B cell (primary cell): ENCODE data around the gene BLOC1S2. TPM values are rescaled to one million over a fixed set of nuclear protein-coding genes. Genes with fewer than 3 reads are reported as not detected.

Experiments
- ATAC-seq: fragments of 200-7000 bp; cut with Tn5 transposase; one replicate; pipeline ENCODE4 v1.10.0; 2021; ENCODE audit warnings: low read depth, mild to moderate bottlenecking, moderate number of reproducible peaks, moderate library complexity
- CTCF ChIA-PET: fragments of 350-600 bp; sonication (Branson Sonifier 250); formaldehyde crosslinking; loops from one replicate; lab custom pipeline; 2021; ENCODE audit warnings: antibody characterized with exemption, inconsistent platforms; lab: Charles Lee
- POLR2A ChIA-PET: fragments of 350-600 bp; sonication (Branson Sonifier 250); formaldehyde crosslinking; loops from one replicate; lab custom pipeline; 2021; ENCODE audit warnings: antibody characterized with exemption; lab: Charles Lee
- DNase-seq: peaks from one replicate; pipeline ENCODE4 v3.0.0; 2013
- H2AFZ ChIP-seq: 2 replicates; pipeline ENCODE4 v1.6.1; 2012; ENCODE audit warnings: mild to moderate bottlenecking, low read depth, low read length; ENCODE audit not compliant: insufficient read depth, poor library complexity, severe bottlenecking
- H3K27ac ChIP-seq, 2 donors: 1 replicate in 1 of 2; 2 replicates in 1 of 2; pipeline ENCODE4 v1.5.1; 2012 to 2013; ENCODE audit warnings: low read length in 2 of 2, mild to moderate bottlenecking in 2 of 2, moderate library complexity in 1 of 2
- H3K27me3 ChIP-seq, 4 experiments: fragments of 200-600 bp in 1 of 4; sonication (generic) in 1 of 4; replicated peaks in 1 of 4; 1 replicate in 2 of 4; 2 replicates in 2 of 4; pipeline versions ENCODE4 v1.6.1 to v1.7.0; 2013 to 2016; ENCODE audit warnings: low read length in 3 of 4, mild to moderate bottlenecking in 2 of 4, mixed read lengths in 1 of 4, moderate library complexity in 1 of 4; ENCODE audit not compliant: insufficient read depth in 4 of 4, control insufficient read depth in 3 of 4; ENCODE audit errors: control extremely low read depth in 1 of 4
- H3K36me3 ChIP-seq, 2 experiments: replicated peaks in 1 of 2; 1 replicate in 1 of 2; 2 replicates in 1 of 2; pipeline versions ENCODE4 v1.6.1 to v1.7.1; 2013; ENCODE audit warnings: low read length in 1 of 2; ENCODE audit not compliant: insufficient read depth in 2 of 2, control insufficient read depth in 1 of 2; ENCODE audit errors: control extremely low read depth in 1 of 2, extremely low read depth in 1 of 2
- H3K4me1 ChIP-seq, 2 donors: fragments of 200-600 bp in 1 of 2; sonication (generic) in 1 of 2; 1 replicate in 1 of 2; 2 replicates in 1 of 2; pipeline versions ENCODE4 v1.5.1 to v1.6.1; 2013 to 2017; ENCODE audit warnings: low read length in 2 of 2; ENCODE audit not compliant: control insufficient read depth in 2 of 2, insufficient read depth in 2 of 2
- H3K4me2 ChIP-seq: replicated peaks from 2 replicates; pipeline ENCODE3; 2012; ENCODE audit warnings: mild to moderate bottlenecking, low read depth, low read length; ENCODE audit not compliant: poor library complexity, severe bottlenecking
- H3K4me3 ChIP-seq, 5 experiments: fragments of 200-600 bp in 1 of 5; sonication (generic) in 1 of 5; 1 replicate in 3 of 5; 2 replicates in 2 of 5; pipeline versions ENCODE4 v1.5.1 to v1.7.0; 2011 to 2016; ENCODE audit warnings: low read length in 4 of 5, mild to moderate bottlenecking in 4 of 5, low read depth in 2 of 5, control low read depth in 1 of 5, moderate library complexity in 1 of 5; ENCODE audit not compliant: insufficient read depth in 1 of 5; ENCODE audit errors: control extremely low read depth in 1 of 5, extremely low read depth in 1 of 5
- H3K79me2 ChIP-seq: fragments of 200-600 bp; sonication (generic); one replicate; pipeline ENCODE4 v1.6.0; 2016; ENCODE audit warnings: low read length; ENCODE audit not compliant: control insufficient read depth, insufficient read depth
- H3K9ac ChIP-seq: fragments of 200-600 bp; sonication (generic); 2 replicates; pipeline ENCODE4 v1.6.1; 2017; ENCODE audit warnings: mild to moderate bottlenecking, low read length, moderate library complexity
- H3K9me3 ChIP-seq, 3 donors: one replicate each; pipeline versions ENCODE4 v1.6.1 to v1.7.1; 2013; ENCODE audit warnings: low read length in 2 of 3; ENCODE audit not compliant: control insufficient read depth in 2 of 3, insufficient read depth in 1 of 3; ENCODE audit errors: control extremely low read depth in 1 of 3
- H4K20me1 ChIP-seq: 2 replicates; pipeline ENCODE4 v1.6.0; 2012; ENCODE audit warnings: mild to moderate bottlenecking, low read length; ENCODE audit not compliant: insufficient read depth, control insufficient read depth, poor library complexity, severe bottlenecking
- H3K27ac Mint-ChIP-seq: one replicate; pipeline ENCODE4 v1.8.0; 2021; ENCODE audit warnings: mixed read lengths
- H3K27me3 Mint-ChIP-seq: one replicate; pipeline ENCODE4 v1.8.0; 2021; ENCODE audit warnings: mixed read lengths
- H3K4me1 Mint-ChIP-seq: one replicate; pipeline ENCODE4 v1.8.0; 2021; ENCODE audit warnings: mixed read lengths
- H3K4me3 Mint-ChIP-seq: one replicate; pipeline ENCODE4 v1.8.0; 2021; ENCODE audit warnings: mixed read lengths
- H3K9me3 Mint-ChIP-seq: one replicate; pipeline ENCODE4 v1.8.0; 2022; ENCODE audit warnings: mixed read lengths; ENCODE audit not compliant: insufficient read depth
- EZH2 ChIP-seq: IDR thresholded peaks from 2 replicates; pipeline ENCODE4 v1.6.1; 2012; ENCODE audit warnings: borderline replicate concordance, low read depth, mild to moderate bottlenecking, moderate library complexity, low read length; ENCODE audit not compliant: insufficient read depth, poor library complexity, severe bottlenecking
- WGBS: methylation state at CpG from one replicate; pipeline ENCODE4 v1.1.5; 2013; ENCODE audit warnings: missing lambda C conversion rate; ENCODE audit not compliant: insufficient coverage; 5-methylcytosine and 5-hydroxymethylcytosine counted together
- intact Hi-C: fragments of 100-400 bp; cut with micrococcal nuclease; formaldehyde crosslinking; loops from one replicate; pipeline ENCODE4 v1.10.0; 2022
- polyA plus RNA-seq: library from polyadenylated mRNA; depleted of rRNA; stranded (reverse); fragments of >200 nt; gene quantifications from 2 replicates; pipeline ENCODE4 v1.2.3, GENCODE V29; 2012
- total RNA-seq, 2 donors: library from RNA; stranded (reverse); fragments of 120-200 nt in 1 of 2; gene quantifications; 1 replicate in 1 of 2; 2 replicates in 1 of 2; pipeline versions ENCODE4 v1.2.3 to v1.2.4, GENCODE V29; 2013 to 2022
- TF ChIP-seq, protein P1 (sequence below): fragments of 200-600 bp; IDR thresholded peaks from one replicate; pipeline ENCODE4 v1.8.0; 2022; ENCODE audit warnings: antibody characterized with exemption, mild to moderate bottlenecking

BLOC1S2 gene
- total and polyA plus RNA-seq, 2 donors (not counting 1 experiment from before 2014, with no cell fraction given): 47.2 to 48.7 TPM

DNA sequence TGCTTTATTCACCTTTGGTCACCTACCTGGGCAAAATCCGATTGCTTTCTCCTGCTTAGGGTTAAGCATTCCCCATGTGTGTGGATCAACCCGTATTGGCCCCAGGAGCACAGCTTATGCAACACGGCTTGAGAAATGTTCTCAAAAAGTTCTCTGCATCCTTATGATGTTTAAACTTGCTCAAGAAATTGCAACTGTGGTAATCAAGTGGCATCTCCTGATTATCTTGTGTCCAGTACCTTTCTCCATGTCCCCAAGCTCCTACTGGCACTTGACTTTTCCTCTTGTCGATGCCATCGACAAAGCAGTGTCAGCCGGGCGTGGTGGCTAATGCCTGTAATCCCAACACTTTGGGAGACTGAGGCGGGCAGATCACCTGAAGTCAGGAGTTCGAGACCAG is 48.3 kb upstream of the BLOC1S2 start:
- H3K36me3 ChIP-seq: no peaks in the 10 kb centered on the region
- H3K4me3 ChIP-seq: no peak overlapping the region
- H3K27ac Mint-ChIP-seq: no peak overlapping the region
- no peak overlapping the region for H3K27ac ChIP-seq
- H4K20me1 ChIP-seq: no peaks in the 10 kb centered on the region
- ChIA-PET CTCF (interaction anchor here (1.2 to 1.3 kb wide), 3 partner anchors 16 to 184 kb away, joined by 3 to 5 read pairs (median 4); no protein-coding TSS in a partner anchor), POLR2A (no interaction called here)
- H3K9me3 ChIP-seq: no peaks in the 10 kb centered on the region
- peaks cover 34% of the 10 kb centered on the region for H3K27me3 Mint-ChIP-seq
- no peaks in the 10 kb centered on the region for H3K79me2 ChIP-seq
- H3K4me1 ChIP-seq: peaks cover 15 to 17% of the 10 kb centered on the region in 2 donors
- no peak overlapping the region for H3K4me3 Mint-ChIP-seq
- H3K4me1 Mint-ChIP-seq: peaks cover 15% of the 10 kb centered on the region
- no peak overlapping the region for H2AFZ ChIP-seq
- H3K4me2 ChIP-seq: no peak overlapping the region
- intact Hi-C loops: loop anchor here (5.0 kb wide), 1 partner anchor 38 kb away; no protein-coding TSS in a partner anchor
- whole genome bisulfite sequencing: 90% methylated on average over 9 of the region's 9 CpGs
- no peak for DNase-seq
- no peak for TF ChIP-seq EZH2
- TF ChIP-seq, protein P1, sequence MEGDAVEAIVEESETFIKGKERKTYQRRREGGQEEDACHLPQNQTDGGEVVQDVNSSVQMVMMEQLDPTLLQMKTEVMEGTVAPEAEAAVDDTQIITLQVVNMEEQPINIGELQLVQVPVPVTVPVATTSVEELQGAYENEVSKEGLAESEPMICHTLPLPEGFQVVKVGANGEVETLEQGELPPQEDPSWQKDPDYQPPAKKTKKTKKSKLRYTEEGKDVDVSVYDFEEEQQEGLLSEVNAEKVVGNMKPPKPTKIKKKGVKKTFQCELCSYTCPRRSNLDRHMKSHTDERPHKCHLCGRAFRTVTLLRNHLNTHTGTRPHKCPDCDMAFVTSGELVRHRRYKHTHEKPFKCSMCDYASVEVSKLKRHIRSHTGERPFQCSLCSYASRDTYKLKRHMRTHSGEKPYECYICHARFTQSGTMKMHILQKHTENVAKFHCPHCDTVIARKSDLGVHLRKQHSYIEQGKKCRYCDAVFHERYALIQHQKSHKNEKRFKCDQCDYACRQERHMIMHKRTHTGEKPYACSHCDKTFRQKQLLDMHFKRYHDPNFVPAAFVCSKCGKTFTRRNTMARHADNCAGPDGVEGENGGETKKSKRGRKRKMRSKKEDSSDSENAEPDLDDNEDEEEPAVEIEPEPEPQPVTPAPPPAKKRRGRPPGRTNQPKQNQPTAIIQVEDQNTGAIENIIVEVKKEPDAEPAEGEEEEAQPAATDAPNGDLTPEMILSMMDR: no peak
- no peak for ATAC-seq
- H3K27me3 ChIP-seq: peaks cover 0 to 8% (median 0%) of the 10 kb centered on the region in 4 experiments
- no peaks in the 10 kb centered on the region for H3K9me3 Mint-ChIP-seq
- H3K9ac ChIP-seq: no peak overlapping the region

- H3K9ac ChIP-seq: no peak overlapping the region
- H3K4me2 ChIP-seq: no peak overlapping the region
- no peak overlapping the region for H3K4me3 ChIP-seq
- H3K27me3 Mint-ChIP-seq: peaks cover 34% of the 10 kb centered on the region
- no peak for TF ChIP-seq EZH2
- TF ChIP-seq, protein P1: no peak
- peaks cover 0 to 8% (median 0%) of the 10 kb centered on the region in 4 experiments for H3K27me3 ChIP-seq
- no peaks in the 10 kb centered on the region for H3K79me2 ChIP-seq
- H3K27ac ChIP-seq: no peak overlapping the region
- DNase-seq: no peak
- 100% methylated on average over 2 of the region's 2 CpGs for WGBS
- H3K9me3 Mint-ChIP-seq: no peaks in the 10 kb centered on the region
- peaks cover 6 to 8% of the 10 kb centered on the region in 2 donors for H3K4me1 ChIP-seq
- ChIA-PET POLR2A (no interaction called here), CTCF (interaction anchor here (0.6 to 1.5 kb wide), 5 partner anchors 14 to 185 kb away, joined by 3 to 5 read pairs (median 4); no protein-coding TSS in a partner anchor)
- ATAC-seq: no peak
- intact Hi-C loops: no loop called here
- no peaks in the 10 kb centered on the region for H4K20me1 ChIP-seq
- H3K4me1 Mint-ChIP-seq: peaks cover 6% of the 10 kb centered on the region
- H3K4me3 Mint-ChIP-seq: no peak overlapping the region
- no peaks in the 10 kb centered on the region for H3K9me3 ChIP-seq
- no peak overlapping the region for H2AFZ ChIP-seq
- no peak overlapping the region for H3K27ac Mint-ChIP-seq
- no peaks in the 10 kb centered on the region for H3K36me3 ChIP-seq
Measured at GRCh38 chr10:100333661-100334440, 47.4 kb upstream of the BLOC1S2 start.
